CD8-positive, alpha-beta memory T cell (primary cell): ENCODE data around the gene GOSR1. TPM values are rescaled to one million over a fixed set of nuclear protein-coding genes. Genes with fewer than 3 reads are reported as not detected.
"Not testable (repeated sequence)": the region's sequence is repeated elsewhere in the genome, so short reads cannot be mapped to it uniquely, and the experiment has no call there.

Source experiments
- CTCF ChIA-PET: fragments of 350-600 bp; sonication (Branson Sonifier 250); formaldehyde crosslinking; loops from one replicate; lab custom pipeline; 2021; ENCODE audit warnings: antibody characterized with exemption; lab: Charles Lee
- POLR2A ChIA-PET: fragments of 350-600 bp; sonication (Branson Sonifier 250); formaldehyde crosslinking; loops from one replicate; lab custom pipeline; 2021; ENCODE audit warnings: antibody characterized with exemption; lab: Charles Lee
- DNase-seq, 5 donors: peaks; one replicate each; pipeline versions ENCODE4 v3.0.0 to v3.0.0-alpha.2; 2020 to 2022; ENCODE audit warnings: mixed read lengths in 1 of 5
- H3K27ac ChIP-seq: one replicate; pipeline ENCODE4 v1.7.0; 2013; ENCODE audit warnings: low read depth, mild to moderate bottlenecking, low read length, moderate library complexity
- H3K27me3 ChIP-seq: 2 replicates; pipeline ENCODE4 v1.7.0; 2013; ENCODE audit warnings: low read length, mild to moderate bottlenecking; ENCODE audit not compliant: insufficient read depth, poor library complexity, severe bottlenecking
- H3K36me3 ChIP-seq: 2 replicates; pipeline ENCODE4 v1.7.0; 2013; ENCODE audit warnings: mild to moderate bottlenecking, low read length, moderate library complexity; ENCODE audit not compliant: insufficient read depth
- H3K4me1 ChIP-seq: 2 replicates; pipeline ENCODE4 v1.7.0; 2013; ENCODE audit warnings: mild to moderate bottlenecking, low read length, moderate library complexity; ENCODE audit not compliant: insufficient read depth
- H3K4me3 ChIP-seq: 2 replicates; pipeline ENCODE4 v1.7.0; 2013; ENCODE audit warnings: mild to moderate bottlenecking, low read length
- H3K9me3 ChIP-seq: 2 replicates; pipeline ENCODE4 v1.7.0; 2013; ENCODE audit warnings: mild to moderate bottlenecking, low read length
- H3K27ac Mint-ChIP-seq, 8 donors: one replicate each; pipeline ENCODE4 v1.8.0; 2020 to 2021; ENCODE audit warnings: mixed read lengths in 8 of 8, mild to moderate bottlenecking in 6 of 8, inconsistent platforms in 3 of 8, moderate library complexity in 3 of 8
- H3K27me3 Mint-ChIP-seq, 2 donors: one replicate each; pipeline ENCODE4 v1.8.0; 2020 to 2021; ENCODE audit warnings: mixed read lengths in 2 of 2, mild to moderate bottlenecking in 1 of 2, moderate library complexity in 1 of 2
- H3K36me3 Mint-ChIP-seq, 3 donors: one replicate each; pipeline ENCODE4 v1.8.0; 2020 to 2021; ENCODE audit warnings: mixed read lengths in 3 of 3, inconsistent platforms in 1 of 3, mild to moderate bottlenecking in 1 of 3
- H3K4me1 Mint-ChIP-seq, 3 donors: one replicate each; pipeline ENCODE4 v1.8.0; 2020 to 2021; ENCODE audit warnings: mixed read lengths in 3 of 3, inconsistent platforms in 1 of 3, mild to moderate bottlenecking in 1 of 3
- H3K4me3 Mint-ChIP-seq, 7 donors: one replicate each; pipeline ENCODE4 v1.8.0; 2020 to 2021; ENCODE audit warnings: mixed read lengths in 7 of 7, mild to moderate bottlenecking in 6 of 7, moderate library complexity in 4 of 7, inconsistent platforms in 2 of 7
- H3K9me3 Mint-ChIP-seq, 5 donors: one replicate each; pipeline ENCODE4 v1.8.0; 2020 to 2022; ENCODE audit warnings: mixed read lengths in 5 of 5, mild to moderate bottlenecking in 3 of 5, moderate library complexity in 2 of 5, inconsistent platforms in 1 of 5
- polyA plus RNA-seq: library from polyadenylated mRNA; unstranded; fragments of 300-500 nt; fragmentation: Illumina TruSeq; gene quantifications from one replicate; pipeline ENCODE4 v1.2.3, GENCODE V29; 2021
- total RNA-seq, 2 experiments: library from RNA; stranded (reverse); gene quantifications; one replicate each; pipeline ENCODE4 v1.2.3, GENCODE V29; 2021

Gene GOSR1
- total and polyA plus RNA-seq, 3 experiments from 2014 or later, result 59.1 to 63.2 (median 63.1) TPM

GRCh38 chr17:30574309-30574708, 97.1 kb downstream of the GOSR1 start:
- H3K36me3 Mint-ChIP-seq, POLR2A ChIA-PET, DNase-seq, CTCF ChIA-PET, H3K9me3 ChIP-seq, H3K4me1 ChIP-seq, H3K36me3 ChIP-seq, H3K4me1 Mint-ChIP-seq, H3K4me3 Mint-ChIP-seq, H3K27ac ChIP-seq, H3K27ac Mint-ChIP-seq, H3K4me3 ChIP-seq, H3K9me3 Mint-ChIP-seq, H3K27me3 ChIP-seq: not testable (repeated sequence)
- H3K27me3 Mint-ChIP-seq, result peaks cover 5 to 16% of the 10 kb centered on the region in 2 donors

- H3K27me3 ChIP-seq, H3K27ac ChIP-seq, H3K4me1 Mint-ChIP-seq, H3K9me3 Mint-ChIP-seq, CTCF ChIA-PET, H3K4me1 ChIP-seq, H3K27ac Mint-ChIP-seq, H3K9me3 ChIP-seq, POLR2A ChIA-PET, H3K4me3 ChIP-seq, H3K4me3 Mint-ChIP-seq, H3K36me3 ChIP-seq, H3K36me3 Mint-ChIP-seq, DNase-seq: not testable (repeated sequence)
- peaks cover 5 to 16% of the 10 kb centered on the region in 2 donors for H3K27me3 Mint-ChIP-seq
Measured at GRCh38 chr17:30574806-30575205, 97.6 kb downstream of the GOSR1 start.

GRCh38 chr17:30575648-30576325, 98.6 kb downstream of the GOSR1 start:
- POLR2A ChIA-PET, H3K9me3 Mint-ChIP-seq, CTCF ChIA-PET, H3K4me1 ChIP-seq, H3K4me3 ChIP-seq, H3K36me3 ChIP-seq, H3K27ac ChIP-seq, DNase-seq, H3K27ac Mint-ChIP-seq, H3K27me3 ChIP-seq, H3K4me1 Mint-ChIP-seq, H3K36me3 Mint-ChIP-seq, H3K9me3 ChIP-seq: not testable (repeated sequence)
- Mint-ChIP-seq H3K27me3 (peaks cover 5 to 16% of the 10 kb centered on the region in 2 donors), H3K4me3 (peak overlapping the region in 1 of 7 donors; percentile 76)

- Mint-ChIP-seq H3K4me3 (peak overlapping the region in 2 of 7 donors; percentile 45 to 77), H3K4me1 (no peaks in the 10 kb centered on the region), H3K9me3 (no peaks in the 10 kb centered on the region), H3K27ac (no peak overlapping the region), H3K36me3 (no peaks in the 10 kb centered on the region), H3K27me3 (peaks cover 7 to 16% of the 10 kb centered on the region in 2 donors)
- H3K4me3 ChIP-seq, result no peak overlapping the region
- no peak overlapping the region for H3K27ac ChIP-seq
- H3K27me3 ChIP-seq, result no peaks in the 10 kb centered on the region
- ChIA-PET CTCF (no interaction called here), POLR2A (no interaction called here)
- no peaks in the 10 kb centered on the region for H3K36me3 ChIP-seq
- no peaks in the 10 kb centered on the region for H3K4me1 ChIP-seq
- DNase-seq, result peak in 1 of 5 donors; percentile 45
- no peaks in the 10 kb centered on the region for H3K9me3 ChIP-seq
Measured at GRCh38 chr17:30576326-30576861, 99.2 kb downstream of the GOSR1 start.

Other genes with a start within 250 kb of the GOSR1 start
- gene SLC6A4, start 241.7 kb upstream of the GOSR1 start, total RNA-seq, result not detected
- 0.08 TPM for gene SLC6A4, start 241.7 kb upstream of the GOSR1 start, polyA plus RNA-seq
- 10 to 100 TPM; 67.1 to 68.0 TPM for gene BLMH, start 185.5 kb upstream of the GOSR1 start, total RNA-seq
- gene BLMH, start 185.5 kb upstream of the GOSR1 start, polyA plus RNA-seq, result 28.3 TPM
- not detected for gene TMIGD1, start 143.4 kb upstream of the GOSR1 start, total RNA-seq
- gene TMIGD1, start 143.4 kb upstream of the GOSR1 start, polyA plus RNA-seq, result not detected
- gene CPD, start 98.5 kb upstream of the GOSR1 start, total RNA-seq, result 10 to 100 TPM; 22.8 to 26.7 TPM
- gene CPD, start 98.5 kb upstream of the GOSR1 start, polyA plus RNA-seq, result 17.3 TPM